Omental fat pad (tissue), 4 donors: ENCODE measurements around the gene GPX5. TPM values are rescaled to one million over a fixed set of nuclear protein-coding genes. Genes with fewer than 3 reads are reported as not detected.

Experiments
- ATAC-seq: fragments of 150-250 bp; one replicate; pipeline ENCODE4 v1.9.1; 2016; ENCODE audit warnings: mild to moderate bottlenecking, moderate library complexity; ENCODE audit not compliant: low FRiP score
- DNase-seq: peaks from one replicate; pipeline ENCODE4 v3.0.0-alpha.2; 2019; ENCODE audit warnings: low spot score
- total RNA-seq, 4 donors: library from RNA; depleted of rRNA; stranded (reverse); fragments of >200 nt; gene quantifications; one replicate each; pipeline ENCODE4 v1.1.0, GENCODE V29; 2016
- TF ChIP-seq, protein P1 (sequence below), 3 donors: fragments of 450-650 bp; IDR thresholded peaks; one replicate each; pipeline ENCODE4 v1.5.1; 2016 to 2017; ENCODE audit warnings: antibody characterized with exemption in 3 of 3, mild to moderate bottlenecking in 3 of 3, moderate library complexity in 2 of 3

Gene GPX5
- total RNA-seq, 4 donors from 2014 or later = not detected

GRCh38 chr6:28534875-28535274 lies 9.2 kb downstream of the GPX5 start:
- ATAC-seq (no peak), DNase-seq (no peak)
- TF ChIP-seq, protein P1, sequence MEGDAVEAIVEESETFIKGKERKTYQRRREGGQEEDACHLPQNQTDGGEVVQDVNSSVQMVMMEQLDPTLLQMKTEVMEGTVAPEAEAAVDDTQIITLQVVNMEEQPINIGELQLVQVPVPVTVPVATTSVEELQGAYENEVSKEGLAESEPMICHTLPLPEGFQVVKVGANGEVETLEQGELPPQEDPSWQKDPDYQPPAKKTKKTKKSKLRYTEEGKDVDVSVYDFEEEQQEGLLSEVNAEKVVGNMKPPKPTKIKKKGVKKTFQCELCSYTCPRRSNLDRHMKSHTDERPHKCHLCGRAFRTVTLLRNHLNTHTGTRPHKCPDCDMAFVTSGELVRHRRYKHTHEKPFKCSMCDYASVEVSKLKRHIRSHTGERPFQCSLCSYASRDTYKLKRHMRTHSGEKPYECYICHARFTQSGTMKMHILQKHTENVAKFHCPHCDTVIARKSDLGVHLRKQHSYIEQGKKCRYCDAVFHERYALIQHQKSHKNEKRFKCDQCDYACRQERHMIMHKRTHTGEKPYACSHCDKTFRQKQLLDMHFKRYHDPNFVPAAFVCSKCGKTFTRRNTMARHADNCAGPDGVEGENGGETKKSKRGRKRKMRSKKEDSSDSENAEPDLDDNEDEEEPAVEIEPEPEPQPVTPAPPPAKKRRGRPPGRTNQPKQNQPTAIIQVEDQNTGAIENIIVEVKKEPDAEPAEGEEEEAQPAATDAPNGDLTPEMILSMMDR (IDR thresholded peaks at IDR 0.05) = no peak

- no peak for DNase-seq
- ATAC-seq = no peak
- TF ChIP-seq, protein P1 (IDR thresholded peaks at IDR 0.05) = no peak
Observed at GRCh38 chr6:28537065-28537464, 11.4 kb downstream of the GPX5 start.

- no peak for DNase-seq
- ATAC-seq = no peak
- TF ChIP-seq, protein P1 (IDR thresholded peaks at IDR 0.05) = no peak
Observed at GRCh38 chr6:28537509-28538140, 11.9 kb downstream of the GPX5 start.

DNA sequence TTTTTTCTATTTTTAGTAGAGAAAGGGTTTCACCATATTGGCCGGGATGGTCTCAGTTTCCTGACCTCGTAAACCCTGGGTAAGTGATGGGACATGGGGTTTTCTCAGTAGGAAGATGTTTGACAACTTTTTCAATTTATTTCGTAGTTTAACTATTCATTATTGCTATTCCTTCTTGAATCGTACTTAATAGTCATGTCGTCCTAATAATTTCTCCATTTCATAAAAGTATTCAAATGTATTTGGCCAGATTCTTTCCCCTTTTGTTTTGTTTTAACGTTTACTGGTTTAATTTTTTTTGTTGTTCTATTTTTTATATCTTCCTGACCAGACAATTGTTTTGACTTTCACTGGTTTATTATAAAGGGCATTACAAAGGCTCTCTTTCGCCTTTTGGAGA lies 16.3 kb downstream of the GPX5 start:
- DNase-seq = no peak
- TF ChIP-seq, protein P1 (IDR thresholded peaks at IDR 0.05) = no peak
- ATAC-seq = no peak

- DNase-seq = no peak
- ATAC-seq = peak; percentile 69
Observed at GRCh38 chr6:28542440-28543296, 17.0 kb downstream of the GPX5 start.

DNA sequence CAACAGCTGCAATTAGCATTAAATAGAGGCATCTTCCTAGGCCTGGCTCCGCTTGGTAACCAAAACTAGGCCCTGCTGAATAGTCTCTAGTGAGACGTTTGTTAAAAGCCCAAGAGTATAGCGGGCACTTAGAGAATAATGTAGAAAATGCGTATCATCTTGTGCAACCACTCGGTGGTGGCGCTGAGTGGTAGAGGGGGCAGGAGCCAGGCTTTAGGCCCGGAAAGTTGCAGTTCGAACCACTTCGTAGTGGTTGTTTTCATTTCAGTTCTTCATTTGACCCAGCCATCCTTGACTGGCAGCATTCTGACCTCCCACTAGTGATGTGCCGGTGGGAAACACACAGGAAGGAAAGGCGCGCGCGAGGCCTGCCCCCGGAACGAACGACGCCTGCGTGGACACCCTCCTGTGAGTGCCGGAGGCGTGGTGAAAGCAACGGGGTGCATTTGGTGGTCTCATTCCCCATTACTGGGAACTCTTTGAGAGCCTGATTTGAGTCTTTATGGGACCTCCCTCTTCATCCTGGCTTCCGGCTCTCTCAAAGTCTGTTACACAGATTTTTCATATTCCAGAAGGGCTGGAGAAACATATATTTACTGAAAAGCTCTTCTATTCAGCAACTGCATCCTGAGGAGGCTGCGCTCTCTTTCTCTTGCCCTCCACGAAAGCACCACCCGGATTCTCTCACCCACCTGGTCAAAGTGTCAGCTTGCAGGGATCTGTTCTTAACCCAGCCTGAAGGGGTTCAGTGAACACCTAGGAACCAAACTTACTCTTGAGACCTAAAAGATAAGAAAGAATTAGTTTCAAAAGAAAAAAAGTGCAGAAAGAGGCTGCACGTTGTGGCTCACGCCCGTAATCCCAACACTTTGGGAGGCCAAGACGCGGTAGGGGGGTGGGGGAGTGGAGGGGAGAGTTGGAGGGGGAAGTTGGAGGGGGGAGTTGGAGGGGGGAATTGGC lies 18.2 kb downstream of the GPX5 start:
- DNase-seq = no peak
- peak; percentile 25 for ATAC-seq
- TF ChIP-seq, protein P1 (IDR thresholded peaks at IDR 0.05) = no peak

More at GRCh38 chr6:28542440-28543296, 17.0 kb downstream of the GPX5 start:
- TF ChIP-seq, protein P1 (IDR thresholded peaks at IDR 0.05) = no peak
